ENCODE results near the gene PRMT7.
"Not testable (repeated sequence)": the region's sequence is repeated elsewhere in the genome, so short reads cannot be mapped to it uniquely, and the experiment has no call there.

Gene PRMT7

GRCh38 chr16:68283346-68283745 is 27.5 kb upstream of the PRMT7 start:
- no peak for DNase-seq (ENCODE audit: low read depth in 2 of 2)

GRCh38 chr16:68283801-68284598 is 26.8 kb upstream of the PRMT7 start:
- DNase-seq (ENCODE audit: low read depth in 2 of 2), result no peak

- no peak for DNase-seq (ENCODE audit: low read depth in 2 of 2)
Observed at GRCh38 chr16:68284847-68285246, 26.0 kb upstream of the PRMT7 start.

GRCh38 chr16:68285683-68286082 is 25.1 kb upstream of the PRMT7 start:
- DNase-seq (ENCODE audit: low read depth in 2 of 2), result no peak

- no peak for DNase-seq (ENCODE audit: low read depth in 2 of 2)
Observed at GRCh38 chr16:68286153-68287074, 24.4 kb upstream of the PRMT7 start.

GRCh38 chr16:68287276-68288251 is 23.3 kb upstream of the PRMT7 start:
- DNase-seq (ENCODE audit: low read depth in 2 of 2), result no peak

- DNase-seq (ENCODE audit: low read depth in 2 of 2), result no peak
Observed at GRCh38 chr16:68288252-68288650, 22.6 kb upstream of the PRMT7 start.

GRCh38 chr16:68288796-68289195 is 22.0 kb upstream of the PRMT7 start:
- DNase-seq (ENCODE audit: low read depth in 2 of 2), result not testable (repeated sequence)

- no peak for DNase-seq (ENCODE audit: low read depth in 2 of 2)
Observed at GRCh38 chr16:68289202-68289601, 21.6 kb upstream of the PRMT7 start.

GRCh38 chr16:68289621-68290329 is 21.0 kb upstream of the PRMT7 start:
- DNase-seq (ENCODE audit: low read depth in 2 of 2), result peak; percentile 56 to 58

GRCh38 chr16:68290450-68290849 is 20.4 kb upstream of the PRMT7 start:
- DNase-seq (ENCODE audit: low read depth in 2 of 2), result no peak

GRCh38 chr16:68291227-68291626 is 19.6 kb upstream of the PRMT7 start:
- DNase-seq (ENCODE audit: low read depth in 2 of 2), result no peak

- DNase-seq (ENCODE audit: low read depth in 2 of 2), result no peak
Observed at GRCh38 chr16:68292425-68292824, 18.4 kb upstream of the PRMT7 start.

- DNase-seq (ENCODE audit: low read depth in 2 of 2), result no peak
Observed at GRCh38 chr16:68296291-68296690, 14.5 kb upstream of the PRMT7 start.

- DNase-seq (ENCODE audit: low read depth in 2 of 2), result no peak
Observed at GRCh38 chr16:68296693-68297092, 14.1 kb upstream of the PRMT7 start.

GRCh38 chr16:68297908-68298307 is 12.9 kb upstream of the PRMT7 start:
- DNase-seq (ENCODE audit: low read depth in 2 of 2), result no peak

GRCh38 chr16:68298312-68298711 is 12.5 kb upstream of the PRMT7 start:
- DNase-seq (ENCODE audit: low read depth in 2 of 2), result no peak

- no peak for DNase-seq (ENCODE audit: low read depth in 2 of 2)
Observed at GRCh38 chr16:68298907-68299561, 11.8 kb upstream of the PRMT7 start.

- DNase-seq (ENCODE audit: low read depth in 2 of 2), result no peak
Observed at GRCh38 chr16:68299571-68300453, 11.0 kb upstream of the PRMT7 start.
